HG03521 (cell line): ENCODE data around the gene CEP120.

Source experiments
- ATAC-seq: cut with Tn5 transposase; IDR thresholded peaks from one replicate; pipeline ENCODE4 v1.9.1; 2021; ENCODE audit warnings: mild to moderate bottlenecking, moderate library complexity; ENCODE audit not compliant: unreplicated experiment

Gene CEP120

GRCh38 chr5:123304777-123305316, 118.4 kb downstream of the CEP120 start:
- ATAC-seq: no peak

- ATAC-seq: no peak
Observed at GRCh38 chr5:123303802-123304201, 119.4 kb downstream of the CEP120 start.

GRCh38 chr5:123300266-123300665, 122.9 kb downstream of the CEP120 start:
- ATAC-seq: no peak

GRCh38 chr5:123299136-123299535, 124.1 kb downstream of the CEP120 start:
- ATAC-seq: no peak

GRCh38 chr5:123298335-123299030, 124.7 kb downstream of the CEP120 start:
- ATAC-seq: no peak

- no peak for ATAC-seq
Observed at GRCh38 chr5:123297866-123298265, 125.3 kb downstream of the CEP120 start.

GRCh38 chr5:123297198-123297831, 125.9 kb downstream of the CEP120 start:
- no peak for ATAC-seq
